Measurements from ENCODE around the gene ZSWIM1.

- TF ChIP-seq, protein P1, sequence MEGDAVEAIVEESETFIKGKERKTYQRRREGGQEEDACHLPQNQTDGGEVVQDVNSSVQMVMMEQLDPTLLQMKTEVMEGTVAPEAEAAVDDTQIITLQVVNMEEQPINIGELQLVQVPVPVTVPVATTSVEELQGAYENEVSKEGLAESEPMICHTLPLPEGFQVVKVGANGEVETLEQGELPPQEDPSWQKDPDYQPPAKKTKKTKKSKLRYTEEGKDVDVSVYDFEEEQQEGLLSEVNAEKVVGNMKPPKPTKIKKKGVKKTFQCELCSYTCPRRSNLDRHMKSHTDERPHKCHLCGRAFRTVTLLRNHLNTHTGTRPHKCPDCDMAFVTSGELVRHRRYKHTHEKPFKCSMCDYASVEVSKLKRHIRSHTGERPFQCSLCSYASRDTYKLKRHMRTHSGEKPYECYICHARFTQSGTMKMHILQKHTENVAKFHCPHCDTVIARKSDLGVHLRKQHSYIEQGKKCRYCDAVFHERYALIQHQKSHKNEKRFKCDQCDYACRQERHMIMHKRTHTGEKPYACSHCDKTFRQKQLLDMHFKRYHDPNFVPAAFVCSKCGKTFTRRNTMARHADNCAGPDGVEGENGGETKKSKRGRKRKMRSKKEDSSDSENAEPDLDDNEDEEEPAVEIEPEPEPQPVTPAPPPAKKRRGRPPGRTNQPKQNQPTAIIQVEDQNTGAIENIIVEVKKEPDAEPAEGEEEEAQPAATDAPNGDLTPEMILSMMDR (IDR thresholded peaks at IDR 0.05): no peak
- peak in 1 of 2 donors; percentile 48 for TF ChIP-seq POLR2A (IDR thresholded peaks at IDR 0.05)
These were observed 47.8 kb upstream of the ZSWIM1 start, which contains the start of gene SNX21 for GRCh38 chr20:45833030-45833882.

Data from heart left ventricle (tissue), 13 donors.